Parietal lobe (tissue), 2 donors: Measurements from ENCODE around the gene ZNF280D. TPM values are rescaled to one million over a fixed set of nuclear protein-coding genes. Genes with fewer than 3 reads are reported as not detected.

ENCODE experiments used
- small RNA-seq: library from RNA; depleted of rRNA; stranded (forward); fragments of <200 nt; gene quantifications from one replicate; pipeline ENCODE3, GENCODE V24; 2014; ENCODE audit warnings: low replicate concordance
- total RNA-seq: library from RNA; depleted of rRNA; stranded (reverse); fragments of >200 nt; gene quantifications from one replicate; pipeline ENCODE4 v1.2.3, GENCODE V29; 2014

ZNF280D gene, protein sequence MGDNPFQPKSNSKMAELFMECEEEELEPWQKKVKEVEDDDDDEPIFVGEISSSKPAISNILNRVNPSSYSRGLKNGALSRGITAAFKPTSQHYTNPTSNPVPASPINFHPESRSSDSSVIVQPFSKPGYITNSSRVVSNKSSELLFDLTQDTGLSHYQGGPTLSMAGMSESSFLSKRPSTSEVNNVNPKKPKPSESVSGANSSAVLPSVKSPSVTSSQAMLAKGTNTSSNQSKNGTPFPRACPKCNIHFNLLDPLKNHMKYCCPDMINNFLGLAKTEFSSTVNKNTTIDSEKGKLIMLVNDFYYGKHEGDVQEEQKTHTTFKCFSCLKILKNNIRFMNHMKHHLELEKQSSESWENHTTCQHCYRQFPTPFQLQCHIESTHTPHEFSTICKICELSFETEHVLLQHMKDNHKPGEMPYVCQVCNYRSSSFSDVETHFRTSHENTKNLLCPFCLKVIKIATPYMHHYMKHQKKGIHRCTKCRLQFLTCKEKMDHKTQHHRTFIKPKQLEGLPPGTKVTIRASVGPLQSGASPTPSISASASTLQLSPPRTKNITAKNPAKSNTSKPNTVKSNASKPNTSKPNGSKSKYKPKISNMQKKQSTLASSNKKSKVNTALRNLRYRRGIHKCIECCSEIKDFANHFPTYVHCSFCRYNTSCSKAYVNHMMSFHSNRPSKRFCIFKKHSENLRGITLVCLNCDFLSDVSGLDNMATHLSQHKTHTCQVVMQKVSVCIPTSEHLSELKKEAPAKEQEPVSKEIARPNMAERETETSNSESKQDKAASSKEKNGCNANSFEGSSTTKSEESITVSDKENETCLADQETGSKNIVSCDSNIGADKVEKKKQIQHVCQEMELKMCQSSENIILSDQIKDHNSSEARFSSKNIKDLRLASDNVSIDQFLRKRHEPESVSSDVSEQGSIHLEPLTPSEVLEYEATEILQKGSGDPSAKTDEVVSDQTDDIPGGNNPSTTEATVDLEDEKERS
- 167 TPM for total RNA-seq

GRCh38 chr15:56733136-56734012 is at the start of gene ZNF280D:
TSS of gene ZNF280D (minus strand) at chr15:56733509. CDS start at chr15:56707109, 26,400 bp downstream.

Small RNA genes lying within 50 kb of the gene (small RNA-seq; reads per million reads assigned to genes)
- not detected for gene RF00019

Other genes with a start within 250 kb of the ZNF280D start
- gene TCF12, start 185.1 kb upstream of the ZNF280D start, total RNA-seq, result 253 TPM